Measurements from ENCODE around the gene ADAM22.

GRCh38 chr7:88202278-88202677, 268.2 kb downstream of the ADAM22 start:
- TF ChIP-seq CTCF (IDR thresholded peaks at IDR 0.05; ENCODE audit: low read depth, low read length, missing input control): no peak
- no peak for TF ChIP-seq REST (IDR thresholded peaks at IDR 0.05)
- TF ChIP-seq YY1 (IDR thresholded peaks at IDR 0.05): no peak
- no peak for TF ChIP-seq JUND (IDR thresholded peaks at IDR 0.05)
- TF ChIP-seq EGR1 (IDR thresholded peaks at IDR 0.05; ENCODE audit: low read depth in 2 of 2): no peak
- TF ChIP-seq MAX (IDR thresholded peaks at IDR 0.05): no peak
- no peak for TF ChIP-seq TAF1 (conservative IDR thresholded peaks at IDR 0.05)
- no peak for TF ChIP-seq ZBTB33 (IDR thresholded peaks at IDR 0.05)
- no peak for TF ChIP-seq RAD21 (IDR thresholded peaks at IDR 0.05)
- TF ChIP-seq HNF4G (IDR thresholded peaks at IDR 0.05): no peak
- TF ChIP-seq SP1 (IDR thresholded peaks at IDR 0.05): no peak
- no peak for TF ChIP-seq FOXA1 (IDR thresholded peaks at IDR 0.05)
- no peak for TF ChIP-seq GABPA (IDR thresholded peaks at IDR 0.05 in 1 of 2, conservative IDR thresholded peaks at IDR 0.05 in 1 of 2)

Data from liver (tissue), 3 donors.